Measurements from ENCODE around the gene OBP2A. TPM values are rescaled to one million over a fixed set of nuclear protein-coding genes. Genes with fewer than 3 reads are reported as not detected.

The OBP2A gene
- total RNA-seq, 1 experiment from 2014 or later: not detected

DNA sequence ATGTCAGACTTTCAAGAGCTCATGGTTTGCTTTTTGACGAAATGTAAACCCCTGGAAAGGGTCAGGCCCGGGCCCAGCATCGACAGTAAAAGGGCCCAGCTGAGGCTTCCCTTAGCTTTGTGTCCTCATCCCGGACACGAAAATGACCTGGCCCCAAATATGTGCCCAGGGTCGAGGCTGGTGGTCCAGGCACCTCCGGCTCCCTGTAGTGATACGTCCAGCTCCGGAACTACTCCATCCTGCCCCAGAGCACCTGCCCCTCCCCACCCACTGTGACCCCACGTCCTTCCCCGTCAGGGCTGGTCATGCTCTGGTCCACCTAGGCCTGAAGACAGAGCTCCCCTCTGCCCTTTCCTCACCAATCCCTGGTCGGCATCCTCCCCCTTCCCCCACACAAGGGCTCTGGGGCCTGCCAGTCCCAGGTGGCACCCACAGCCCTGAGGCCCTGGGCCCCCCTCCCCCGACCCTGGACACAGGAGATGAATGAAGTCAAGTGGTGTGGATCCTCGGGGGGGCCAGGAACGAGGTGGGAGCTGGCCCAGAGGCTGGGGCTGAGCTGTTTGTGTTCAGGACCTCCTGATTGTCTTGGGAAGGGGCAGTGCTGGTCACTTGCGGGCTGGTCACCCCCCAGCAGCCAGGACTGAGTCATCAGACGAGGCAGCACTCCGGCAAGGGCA lies 6.2 kb downstream of the OBP2A start:
- H3K9ac ChIP-seq (ENCODE audit: extremely low read depth, insufficient read length, low read length): no peak overlapping the region
- no CpG with 5 or more reads among the region's 18 CpGs for WGBS (ENCODE audit: extremely low coverage, insufficient read length, low lambda C conversion rate)
- H3K79me1 ChIP-seq (ENCODE audit: insufficient read depth, low read depth, low read length, poor library complexity, severe bottlenecking): no peaks in the 10 kb centered on the region
- no peak overlapping the region for H2BK5ac ChIP-seq (ENCODE audit: insufficient read length, low read length)
- no peak overlapping the region for H3K23ac ChIP-seq (ENCODE audit: insufficient read length, low read depth, low read length)
- H3K4ac ChIP-seq (ENCODE audit: low read depth, low read length): no peak overlapping the region
- H3K18ac ChIP-seq (ENCODE audit: insufficient read length, low read depth, low read length): no peak overlapping the region
- no peaks in the 10 kb centered on the region for H3K4me1 ChIP-seq (ENCODE audit: insufficient read depth, low read length)
- H3K23me2 ChIP-seq (ENCODE audit: insufficient read length, low read depth, low read length, poor library complexity, severe bottlenecking): no peaks in the 10 kb centered on the region
- no peaks in the 10 kb centered on the region for H3K9me3 ChIP-seq (ENCODE audit: control insufficient read depth, low read depth, low read length)
- no peak overlapping the region for H3T11ph ChIP-seq (ENCODE audit: low read length)
- H2AFZ ChIP-seq (ENCODE audit: low read length): no peak overlapping the region
- H4K91ac ChIP-seq (ENCODE audit: insufficient read length, low read depth, low read length): no peak overlapping the region
- Mint-ChIP-seq H3K27me3 (ENCODE audit: low read depth) (peaks cover 4% of the 10 kb centered on the region; the same call in 1 of the 2 replicates), H3K27ac (no peak overlapping the region), H3K9me3 (peaks cover 0 to 3% of the 10 kb centered on the region in 2 experiments; a peak in 1 of 5 replicates), H3K36me3 (ENCODE audit: insufficient read depth in 1 of 3, low read depth in 3 of 3) (no peaks in the 10 kb centered on the region), H3K4me1 (peaks cover 5 to 11% of the 10 kb centered on the region in 2 experiments; a peak in 2 of 4 replicates), H3K4me3 (no peak overlapping the region)
- H3K27me3 ChIP-seq (ENCODE audit: insufficient read depth, low read length): no peaks in the 10 kb centered on the region
- no peak overlapping the region for H2BK20ac ChIP-seq (ENCODE audit: low read depth, low read length, poor library complexity, severe bottlenecking)
- no peak overlapping the region for H4K8ac ChIP-seq (replicated peaks; ENCODE audit: insufficient read length, low read depth, low read length)
- H2AK5ac ChIP-seq (ENCODE audit: insufficient read length, low read length): no peak overlapping the region
- no peak overlapping the region for H2BK15ac ChIP-seq (ENCODE audit: low read depth, low read length)
- DNase-seq: no peak
- H3K56ac ChIP-seq (ENCODE audit: insufficient read length, low read depth, low read length): no peak overlapping the region
- H2BK120ac ChIP-seq (ENCODE audit: low read depth, low read length, poor library complexity, severe bottlenecking): no peak overlapping the region
- no peak overlapping the region for H2BK12ac ChIP-seq (ENCODE audit: insufficient read length, low read depth, low read length)
- no peak overlapping the region for H3K4me2 ChIP-seq (ENCODE audit: insufficient read depth, insufficient read length, low read length)
- no peak for TF ChIP-seq CTCF (conservative IDR thresholded peaks at IDR 0.05)
- H3K14ac ChIP-seq (ENCODE audit: insufficient read depth, low read length): no peak overlapping the region
- H3K27ac ChIP-seq (ENCODE audit: insufficient read length, low read depth, low read length): no peak overlapping the region
- no peaks in the 10 kb centered on the region for H3K79me2 ChIP-seq (ENCODE audit: insufficient read depth, low read length)
- H4K5ac ChIP-seq (ENCODE audit: insufficient read length, low read depth, low read length): no peak overlapping the region
- no peaks in the 10 kb centered on the region for H4K20me1 ChIP-seq (ENCODE audit: control insufficient read depth, insufficient read depth, insufficient read length)
